GM18511 (cell line): ENCODE measurements around the gene CD2BP2.

Source experiments
- ATAC-seq: cut with Tn5 transposase; IDR thresholded peaks from one replicate; pipeline ENCODE4 v1.9.1; 2021; ENCODE audit warnings: mild to moderate bottlenecking, moderate library complexity; ENCODE audit not compliant: unreplicated experiment

CD2BP2 gene

GRCh38 chr16:30379158-30379783 lies 24.2 kb upstream of the CD2BP2 start:
- ATAC-seq, result no peak

- peak; percentile 87 for ATAC-seq
These were observed 23.4 kb upstream of the CD2BP2 start for GRCh38 chr16:30378236-30379157.

GRCh38 chr16:30377812-30378235 lies 22.7 kb upstream of the CD2BP2 start:
- peak; percentile 53 for ATAC-seq

GRCh38 chr16:30377050-30377811 lies 22.1 kb upstream of the CD2BP2 start:
- peak; percentile 1 for ATAC-seq

- no peak for ATAC-seq
These were observed 21.4 kb upstream of the CD2BP2 start for GRCh38 chr16:30376461-30376902.

GRCh38 chr16:30375864-30376263 lies 20.8 kb upstream of the CD2BP2 start:
- no peak for ATAC-seq

- ATAC-seq, result no peak
These were observed 19.4 kb upstream of the CD2BP2 start, which contains the start of gene MYL11 for GRCh38 chr16:30374538-30374937. MYL11 (plus strand) TSS chr16:30374802; CDS start chr16:30374858, 56 bp downstream.

- no peak for ATAC-seq
These were observed 17.6 kb upstream of the CD2BP2 start for GRCh38 chr16:30372725-30373124.

GRCh38 chr16:30372038-30372712 lies 17.1 kb upstream of the CD2BP2 start:
- ATAC-seq, result no peak

GRCh38 chr16:30371248-30371816 lies 16.2 kb upstream of the CD2BP2 start:
- no peak for ATAC-seq

- ATAC-seq, result peak; percentile 84
These were observed 15.5 kb upstream of the CD2BP2 start, which contains the start of gene TBC1D10B for GRCh38 chr16:30370456-30371247. TBC1D10B (minus strand) TSS chr16:30370494; CDS start chr16:30370183, 311 bp downstream.

GRCh38 chr16:30369938-30370455 lies 14.9 kb upstream of the CD2BP2 start:
- peak; percentile 3 for ATAC-seq

- ATAC-seq, result no peak
These were observed 14.2 kb upstream of the CD2BP2 start for GRCh38 chr16:30369091-30369937.

- ATAC-seq, result no peak
These were observed 13.6 kb upstream of the CD2BP2 start for GRCh38 chr16:30368792-30369090.

- no peak for ATAC-seq
These were observed 13.1 kb upstream of the CD2BP2 start for GRCh38 chr16:30368122-30368791.

- ATAC-seq, result no peak
These were observed 12.4 kb upstream of the CD2BP2 start for GRCh38 chr16:30367349-30368009.

- no peak for ATAC-seq
These were observed 11.4 kb upstream of the CD2BP2 start for GRCh38 chr16:30366511-30366910.
